IMR-90 (cell line): ENCODE measurements around the gene WDR45B.

ENCODE experiments used
- BHLHE40 ChIP-seq: fragments of 150-350 bp; IDR thresholded peaks from 2 replicates; pipeline ENCODE4 v1.6.1; 2016; ENCODE audit warnings: mild to moderate bottlenecking, low read depth, low read length
- CEBPB ChIP-seq: IDR thresholded peaks from 2 replicates; pipeline ENCODE4 v1.6.1; 2012; ENCODE audit warnings: low read depth, low read length, improper control_type of control experiment
- CTCF ChIP-seq: conservative IDR thresholded peaks from 2 replicates; pipeline ENCODE4 v1.5.1; 2012; ENCODE audit warnings: mild to moderate bottlenecking, low read depth, low read length, improper control_type of control experiment
- NFE2L2 ChIP-seq: fragments of 150-350 bp; IDR thresholded peaks from 2 replicates; pipeline ENCODE4 v1.6.1; 2016; ENCODE audit warnings: low read depth, mild to moderate bottlenecking, low read length
- POLR2A ChIP-seq: IDR thresholded peaks from 2 replicates; pipeline ENCODE4 v1.6.1; 2012; ENCODE audit warnings: mild to moderate bottlenecking, low read depth, low read length
- RAD21 ChIP-seq: IDR thresholded peaks from 2 replicates; pipeline ENCODE4 v1.6.1; 2012; ENCODE audit warnings: low read length, improper control_type of control experiment
- RCOR1 ChIP-seq: IDR thresholded peaks from 2 replicates; pipeline ENCODE4 v1.6.1; 2012; ENCODE audit warnings: mild to moderate bottlenecking, low read length, improper control_type of control experiment; ENCODE audit not compliant: insufficient replicate concordance
- RFX5 ChIP-seq: IDR thresholded peaks from 2 replicates; pipeline ENCODE4 v1.8.0; 2012; ENCODE audit warnings: low read depth, mild to moderate bottlenecking, low read length, moderate library complexity

- TF ChIP-seq RAD21 (no peak), CTCF (no peak), BHLHE40 (no peak), CEBPB (no peak), POLR2A (no peak), RCOR1 (no peak), NFE2L2 (no peak), RFX5 (no peak)
Observed at GRCh38 chr17:82571855-82572254, 76.4 kb downstream of the WDR45B start.
